HG02798 (cell line): ENCODE data around the gene RRP7A.
"Not testable (repeated sequence)": the region's sequence is repeated elsewhere in the genome, so short reads cannot be mapped to it uniquely, and the experiment has no call there.

ENCODE experiments used
- ATAC-seq: cut with Tn5 transposase; IDR thresholded peaks from one replicate; pipeline ENCODE4 v1.9.1; 2021; ENCODE audit warnings: mild to moderate bottlenecking; ENCODE audit not compliant: unreplicated experiment, poor library complexity

Gene RRP7A

DNA sequence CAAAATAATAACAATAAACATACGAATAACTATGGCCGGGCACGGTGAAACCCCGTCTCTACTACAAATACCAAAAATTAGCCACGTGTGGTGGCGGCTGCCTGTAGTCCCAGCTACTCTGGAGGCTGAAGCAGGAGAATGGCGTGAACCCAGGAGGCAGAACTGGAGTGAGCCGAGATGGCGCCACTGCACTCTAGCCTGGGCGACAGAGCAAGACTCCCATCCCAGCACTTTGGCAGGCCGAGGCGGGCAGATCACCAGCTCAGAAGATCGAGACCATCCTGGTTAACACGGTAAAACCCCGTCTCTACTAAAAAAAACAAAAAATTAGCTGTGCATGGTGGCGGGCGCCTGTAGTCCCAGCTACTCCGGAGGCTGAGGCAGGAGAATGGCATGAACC, 17.0 kb upstream of the RRP7A start:
- ATAC-seq, result not testable (repeated sequence)

DNA sequence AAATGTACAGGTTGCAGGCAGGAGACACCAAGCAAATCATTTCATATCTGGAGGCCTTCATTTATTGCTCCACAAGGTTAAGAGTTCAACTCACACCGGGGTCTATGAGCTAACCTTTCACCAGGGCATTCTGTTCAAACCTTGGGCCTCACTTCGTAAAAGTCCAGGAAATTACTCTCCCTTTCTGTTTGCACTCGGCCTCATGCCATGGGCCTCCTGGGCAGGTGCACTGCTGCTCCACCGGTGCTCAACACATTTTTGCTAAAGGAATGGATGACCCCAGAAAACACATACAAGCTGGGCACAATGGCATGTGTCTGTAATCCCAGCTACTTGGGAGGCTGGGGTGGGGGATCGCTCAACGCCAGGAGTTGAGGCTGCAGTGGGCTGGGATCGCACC, 16.6 kb upstream of the RRP7A start:
- ATAC-seq, result no peak

DNA sequence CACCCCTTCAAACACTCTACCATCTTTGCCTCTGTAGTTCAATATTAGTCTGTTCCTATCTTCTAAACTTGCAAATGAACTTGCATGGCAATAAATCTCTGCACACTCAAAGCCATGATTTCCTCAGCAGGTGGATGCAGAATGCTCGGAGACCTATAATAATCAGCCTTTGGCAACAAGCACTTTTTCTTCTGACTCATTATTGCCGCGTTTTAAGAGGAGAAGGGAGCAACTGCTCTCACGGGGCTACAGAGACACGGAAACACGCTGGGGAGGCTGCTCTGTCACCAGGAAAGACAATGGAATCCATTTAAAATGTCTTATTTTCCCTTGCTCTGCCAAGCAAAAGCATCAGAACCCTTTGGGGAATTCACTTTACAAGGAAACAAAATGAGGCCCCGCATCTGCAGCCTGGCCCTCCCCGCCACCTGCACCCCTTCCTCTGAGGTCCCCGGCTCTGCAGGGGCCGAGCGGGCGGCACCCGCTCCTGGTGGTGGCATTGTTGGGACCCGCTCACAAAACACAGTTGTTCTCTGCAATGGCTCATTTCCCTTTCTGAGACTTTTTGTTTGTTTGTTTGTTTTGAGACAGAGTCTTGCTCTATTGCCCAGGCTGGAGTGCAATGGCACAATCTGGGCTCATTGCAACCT, 15.6 kb upstream of the RRP7A start:
- not testable (repeated sequence) for ATAC-seq

DNA sequence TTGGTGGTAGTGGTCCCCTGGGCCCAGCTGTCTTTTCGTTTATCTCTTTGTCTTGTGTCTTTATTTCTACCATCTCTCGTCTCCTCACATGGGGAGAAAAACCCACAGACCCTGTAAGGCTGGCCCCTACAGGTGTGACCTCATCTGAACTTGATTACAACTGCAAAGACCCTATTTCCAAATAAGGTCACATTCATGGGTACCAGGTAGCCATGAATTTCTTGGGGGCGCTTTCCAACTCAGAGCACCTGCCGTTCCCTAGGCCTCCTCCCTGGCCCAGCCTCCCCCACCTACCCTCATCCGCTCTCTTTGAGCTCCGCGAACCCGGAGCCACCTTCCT, 14.0 kb upstream of the RRP7A start:
- ATAC-seq, result no peak

DNA sequence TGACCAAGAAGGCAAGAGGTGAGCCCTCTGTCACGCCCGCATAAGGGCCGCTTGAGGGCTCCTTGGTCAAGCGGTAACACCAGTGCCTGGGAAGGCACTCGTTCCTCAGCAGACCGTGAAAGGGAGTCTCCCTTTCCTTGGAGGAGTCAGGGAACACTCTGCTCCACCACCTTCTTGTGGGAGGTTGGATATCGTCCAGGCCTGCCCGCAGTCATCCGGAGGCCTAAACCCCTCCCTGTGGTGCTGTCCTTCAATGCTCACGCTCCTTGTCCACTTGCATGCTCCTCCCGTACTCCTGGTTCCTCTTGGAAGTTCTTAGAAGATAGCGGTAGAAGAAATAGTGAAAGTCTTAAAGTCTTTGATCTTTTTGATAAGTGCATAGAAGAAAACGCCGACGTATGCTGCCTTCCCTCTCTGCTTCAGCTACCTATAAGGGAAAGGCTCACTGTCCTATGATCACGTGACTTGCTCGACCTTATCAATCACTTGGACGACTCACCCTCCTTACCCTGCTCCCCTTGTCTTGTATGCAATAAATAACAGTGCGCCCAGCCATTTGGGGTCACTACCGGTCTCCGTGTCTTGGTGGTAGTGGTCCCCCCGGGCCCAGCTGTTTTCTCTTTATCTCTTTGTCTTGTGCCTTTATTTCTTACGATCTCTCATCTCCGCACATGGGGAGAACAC, 11.9 kb upstream of the RRP7A start:
- ATAC-seq, result not testable (repeated sequence)

DNA sequence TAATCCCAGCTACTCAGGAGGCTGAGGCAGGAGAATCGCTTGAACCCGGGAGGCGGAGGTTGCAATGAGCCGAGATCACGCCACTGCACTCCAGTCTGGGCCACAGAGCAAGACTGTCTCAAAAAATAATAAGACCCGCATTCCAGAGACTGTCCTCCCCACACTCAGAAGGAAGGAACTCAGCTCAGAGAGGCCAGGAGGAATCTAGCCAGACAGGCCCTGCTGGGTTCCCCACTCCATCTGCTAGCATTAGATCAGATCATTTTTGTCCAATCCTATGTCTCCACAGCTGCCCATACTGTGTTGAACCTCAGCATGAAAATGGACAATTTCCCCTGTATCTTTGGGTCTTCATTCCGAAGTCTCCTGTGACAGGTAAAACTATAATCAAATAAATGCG, 9.8 kb upstream of the RRP7A start:
- ATAC-seq, result not testable (repeated sequence)

DNA sequence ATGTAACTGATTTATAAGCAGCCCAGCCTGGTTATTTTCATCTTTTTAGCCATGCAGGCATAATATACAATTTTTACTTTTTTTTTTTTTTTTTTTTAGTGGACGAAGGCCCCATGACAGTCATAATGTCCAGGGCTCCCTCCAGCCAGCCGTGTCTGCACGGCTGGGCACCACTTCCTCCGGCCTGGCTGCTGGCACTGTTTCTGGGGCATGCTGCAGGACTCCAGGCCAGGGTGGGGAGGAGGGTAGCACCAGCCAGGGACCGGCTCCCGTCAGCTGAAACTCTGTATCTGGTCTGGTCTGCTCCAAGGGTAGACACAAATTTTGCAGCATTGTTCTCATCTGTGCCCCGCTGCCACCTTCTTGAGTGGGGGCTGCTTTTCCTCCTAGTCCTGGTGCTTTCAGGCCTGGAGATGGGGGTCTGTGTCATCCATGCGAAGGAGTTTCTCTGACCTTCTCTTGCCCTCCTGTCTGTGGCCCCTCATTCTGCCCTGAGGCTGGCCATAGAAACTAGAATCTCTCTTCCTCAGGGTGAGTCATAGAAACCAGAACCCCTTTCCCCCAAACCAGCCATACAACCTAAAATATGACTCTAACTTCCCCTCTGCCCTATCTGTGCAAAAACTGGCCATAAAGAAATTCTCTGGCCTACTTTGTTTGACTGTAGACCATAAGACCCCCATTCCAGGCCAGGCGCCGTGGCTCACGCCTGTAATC, 9.2 kb upstream of the RRP7A start:
- ATAC-seq, result no peak

DNA sequence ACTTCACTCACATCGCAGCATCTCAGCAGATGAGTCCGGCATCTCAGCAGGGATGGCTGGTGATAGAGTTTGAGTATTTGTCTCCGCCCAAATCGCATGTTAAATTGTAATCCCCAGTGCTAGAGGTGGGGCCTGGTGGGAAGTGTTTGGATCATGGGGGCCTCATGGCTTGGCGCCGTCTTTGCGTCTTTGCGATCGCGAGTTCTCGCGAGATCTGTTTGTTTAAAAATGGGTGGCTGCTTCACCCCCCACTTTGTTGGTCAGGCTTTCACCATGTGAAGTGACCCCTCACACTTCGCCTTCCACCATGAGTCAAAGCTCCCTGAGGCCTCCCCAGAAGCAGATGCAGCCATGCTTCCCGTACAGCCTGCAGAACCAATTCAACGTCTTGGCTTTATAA, 3.0 kb upstream of the RRP7A start:
- ATAC-seq, result no peak

DNA sequence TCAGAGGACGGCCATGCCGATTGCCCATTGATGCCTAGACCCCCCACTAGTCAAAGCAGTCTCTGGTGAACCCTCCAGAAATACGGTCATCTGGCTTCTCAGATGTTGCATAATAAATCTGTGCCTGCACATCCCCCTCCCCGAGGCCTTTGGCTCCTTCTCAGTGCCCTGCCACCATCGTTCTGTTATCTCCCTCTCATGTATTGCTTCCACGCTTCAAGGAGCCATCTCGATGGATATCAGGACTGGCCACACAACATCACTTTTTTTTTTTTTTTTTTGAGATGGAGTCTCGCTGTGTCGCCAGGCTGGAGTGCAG, 1.6 kb upstream of the RRP7A start:
- ATAC-seq, result no peak

DNA sequence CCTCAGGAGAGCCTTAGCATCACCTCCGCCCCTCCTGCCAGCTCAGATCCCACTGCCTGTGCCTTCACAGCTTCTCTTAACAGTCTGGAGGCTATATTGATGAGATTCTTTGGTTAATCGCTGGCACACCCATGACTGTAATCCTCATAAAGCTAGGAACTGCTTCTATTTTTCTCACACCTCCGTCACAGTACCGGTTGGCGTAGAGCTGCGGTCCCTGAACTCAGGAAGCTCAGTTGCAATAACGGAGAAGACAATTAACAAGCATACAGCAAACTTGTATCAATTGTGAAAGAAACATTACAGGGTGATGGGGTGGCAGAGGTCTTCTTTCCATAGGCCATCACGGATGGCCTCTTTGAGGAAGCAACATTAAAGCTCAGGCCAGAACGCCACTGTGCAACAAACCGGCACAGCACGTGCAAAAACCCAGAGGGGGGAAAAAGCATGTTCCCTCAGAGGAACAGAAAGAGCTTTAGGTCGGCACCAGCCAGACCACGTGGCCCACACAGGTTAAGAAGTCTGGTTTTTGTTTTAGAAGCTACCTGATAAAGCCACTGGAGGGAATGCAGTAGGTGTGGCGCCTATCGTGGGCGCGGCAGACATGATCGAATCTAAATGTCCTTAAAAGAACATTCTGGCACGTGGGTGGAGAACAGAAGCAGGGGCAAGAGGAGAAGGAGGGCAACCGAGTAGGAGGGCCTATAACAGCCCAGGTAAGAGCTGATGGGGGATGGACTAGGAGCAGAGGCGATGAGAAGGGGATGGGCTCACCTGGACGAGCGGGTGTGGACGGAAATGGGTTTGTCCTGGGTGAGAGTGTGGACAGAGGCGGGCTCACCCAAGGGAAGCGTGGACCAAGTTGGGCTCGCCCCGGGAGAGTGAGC, 715 bp downstream of the RRP7A start:
- peak; percentile 16 for ATAC-seq

DNA sequence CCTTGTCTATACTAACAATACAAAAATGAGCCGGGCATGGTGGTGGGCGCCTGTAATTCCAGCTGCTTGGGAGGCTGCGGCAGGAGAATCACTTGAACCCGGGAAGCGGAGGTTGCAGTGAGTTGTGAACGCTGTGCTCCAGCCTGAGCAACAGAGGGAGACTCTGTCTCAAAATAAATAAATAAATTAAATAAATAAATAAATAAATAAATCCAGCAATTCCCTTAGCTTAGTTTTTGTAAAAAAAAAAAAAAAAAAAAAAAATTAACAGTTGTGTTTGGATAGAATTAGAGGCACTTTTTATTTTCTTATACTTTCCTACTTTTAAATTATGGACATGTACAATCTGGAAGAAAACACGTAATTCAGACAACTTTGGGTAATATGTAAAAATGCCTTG, 2.5 kb downstream of the RRP7A start:
- not testable (repeated sequence) for ATAC-seq

DNA sequence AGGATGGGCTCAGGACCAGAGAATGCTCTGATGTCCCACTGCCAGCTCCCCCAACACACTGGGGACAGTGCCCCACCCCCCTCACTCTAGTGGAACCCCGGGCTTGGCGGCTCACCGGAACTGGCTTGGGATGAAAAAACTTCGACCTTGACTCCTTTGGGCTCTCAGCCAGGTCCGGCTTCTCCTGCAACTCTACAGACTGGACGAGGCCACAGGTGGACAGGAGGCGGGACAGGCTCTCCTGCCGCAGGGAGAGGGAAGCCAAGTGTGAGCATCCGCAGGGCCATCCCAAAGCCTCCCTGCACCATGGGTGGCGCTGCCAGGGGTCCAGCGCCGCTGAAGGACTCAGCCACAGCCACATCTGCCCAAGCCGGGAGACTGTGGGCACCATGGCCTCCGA, 3.7 kb downstream of the RRP7A start:
- no peak for ATAC-seq

DNA sequence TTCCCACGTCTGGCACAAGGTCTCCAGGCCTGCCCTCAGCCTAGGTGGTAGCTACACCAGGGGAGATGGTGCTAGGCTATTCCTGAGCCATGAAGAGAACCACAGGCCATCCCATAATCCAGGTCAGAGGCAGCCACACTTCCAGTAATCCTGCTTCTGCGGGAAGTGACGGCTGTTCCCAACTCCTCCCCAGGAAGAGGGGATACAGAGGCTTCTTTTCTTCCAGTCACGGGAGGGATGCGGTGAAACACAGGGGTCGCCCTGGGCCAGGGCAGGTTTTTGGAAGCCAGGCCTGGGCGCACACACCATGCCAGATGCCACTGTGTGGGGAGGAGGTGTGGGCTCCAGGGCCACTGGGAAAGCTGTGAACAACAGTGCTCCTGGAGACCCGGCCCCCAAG, 4.3 kb downstream of the RRP7A start:
- not testable (repeated sequence) for ATAC-seq

DNA sequence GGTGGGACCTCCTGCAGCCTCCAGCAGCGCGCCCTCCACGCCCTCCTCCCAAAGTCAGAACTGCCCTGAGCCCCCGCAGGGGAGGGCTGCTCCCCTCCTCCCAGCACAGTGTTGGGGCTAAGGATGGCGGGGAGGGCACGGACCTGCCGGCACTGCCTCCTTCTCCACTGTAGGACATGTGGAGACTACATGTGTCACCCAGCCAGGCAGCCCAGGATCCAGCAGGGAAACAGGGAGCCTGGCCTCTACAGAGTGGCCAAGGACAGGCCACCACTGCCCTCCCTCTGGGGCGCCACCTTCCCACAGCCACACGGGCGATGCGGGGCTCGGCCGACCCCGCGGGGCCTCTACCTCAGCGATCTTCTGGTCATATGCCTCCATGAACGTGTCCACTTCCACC, 5.3 kb downstream of the RRP7A start:
- ATAC-seq, result not testable (repeated sequence)

DNA sequence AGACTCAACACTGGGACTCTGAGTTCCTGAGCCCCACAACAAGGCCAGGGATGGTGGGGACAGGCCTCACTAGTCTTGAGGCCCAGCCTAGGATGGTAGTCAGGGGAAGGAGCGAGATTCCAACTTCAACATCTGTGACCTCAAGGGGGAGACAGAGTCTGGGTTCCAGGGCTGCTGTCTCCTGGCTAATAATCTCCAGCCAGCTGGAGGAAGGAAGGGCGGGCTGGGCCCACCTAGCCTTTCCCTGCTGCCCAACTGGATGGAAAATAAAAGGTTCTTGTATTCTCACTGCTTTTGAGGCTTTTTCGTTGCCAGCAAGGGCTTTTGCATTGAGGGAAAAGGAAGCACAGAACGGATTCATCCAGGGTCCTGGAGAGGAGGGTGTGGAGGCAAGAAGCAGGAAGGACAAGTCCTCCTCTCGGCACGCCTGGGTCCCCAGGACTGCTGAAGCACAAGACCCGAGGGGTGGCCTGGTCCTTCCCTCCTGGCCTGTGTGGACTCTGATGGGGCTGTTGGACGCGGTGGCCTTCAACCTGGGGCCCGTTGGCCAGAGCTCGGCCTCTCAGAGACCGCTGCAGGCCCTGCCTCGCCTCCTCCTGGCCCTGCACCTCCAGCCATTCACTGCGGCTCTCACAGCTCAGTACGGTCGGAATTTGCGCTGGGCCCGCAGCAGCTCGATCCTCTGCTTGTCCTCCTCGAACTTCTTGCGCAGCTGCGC, 7.2 kb downstream of the RRP7A start:
- not testable (repeated sequence) for ATAC-seq

DNA sequence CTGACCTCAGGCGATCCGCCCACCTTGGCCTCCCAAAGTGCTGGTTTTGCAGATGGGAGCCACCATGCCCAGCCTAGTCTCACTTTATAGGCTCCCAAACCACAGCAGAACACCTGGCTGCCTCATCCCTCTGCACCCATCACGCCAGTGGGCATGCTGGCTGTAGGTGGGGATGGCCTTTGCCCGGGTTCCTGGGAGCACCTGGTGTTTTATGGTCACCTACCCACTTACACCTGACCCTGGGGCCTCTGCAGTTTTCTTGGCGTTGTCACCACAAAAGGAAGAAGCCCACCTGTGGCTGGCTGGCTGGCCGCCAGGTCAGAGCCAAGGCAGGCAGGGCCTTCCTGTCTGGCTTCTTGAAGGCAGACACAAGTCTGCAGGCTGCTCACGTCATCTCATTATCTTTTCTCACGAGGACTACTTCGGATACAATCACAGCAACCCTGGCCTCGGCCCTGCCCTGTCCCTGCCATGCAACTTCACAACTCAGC, 8.2 kb downstream of the RRP7A start:
- no peak for ATAC-seq

DNA sequence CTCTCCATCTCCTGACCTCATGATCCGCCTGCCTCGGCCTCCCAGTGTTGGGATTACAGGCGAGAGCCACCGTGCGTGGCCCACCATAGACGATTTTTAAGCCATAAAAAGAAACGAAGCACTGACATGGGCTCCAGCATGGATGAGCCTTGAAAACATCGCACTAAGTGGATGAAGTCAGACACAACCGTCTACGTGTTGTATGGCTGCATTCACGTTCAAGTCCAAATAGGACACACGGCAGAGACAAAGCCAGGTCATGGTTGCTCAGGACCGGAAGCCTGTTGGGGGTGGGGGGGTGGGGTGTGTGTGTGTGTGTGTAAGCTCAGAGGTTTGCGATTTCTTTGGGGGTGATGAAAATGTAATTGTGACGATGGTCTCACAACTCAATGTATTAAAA, 10.0 kb downstream of the RRP7A start:
- ATAC-seq, result no peak

DNA sequence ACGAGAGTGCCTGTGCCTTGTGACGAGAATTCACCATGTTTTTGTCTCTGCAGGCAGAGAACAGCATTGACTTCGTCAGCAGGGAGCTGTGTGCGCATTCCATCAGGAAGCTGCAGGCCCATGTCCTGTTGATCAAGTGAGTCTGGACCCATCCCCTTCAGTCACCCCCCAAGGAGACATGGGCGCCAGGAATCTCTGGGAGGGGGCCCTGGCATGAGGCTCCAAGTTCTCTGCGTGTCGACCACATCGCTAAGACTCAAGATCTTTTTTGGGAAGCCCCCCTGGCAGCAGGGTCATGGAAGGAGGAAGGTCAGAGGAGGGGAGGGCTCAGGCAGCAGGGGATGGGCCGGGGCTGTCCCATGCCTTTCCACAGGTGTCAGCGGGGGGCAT, 10.6 kb downstream of the RRP7A start:
- ATAC-seq, result not testable (repeated sequence)

DNA sequence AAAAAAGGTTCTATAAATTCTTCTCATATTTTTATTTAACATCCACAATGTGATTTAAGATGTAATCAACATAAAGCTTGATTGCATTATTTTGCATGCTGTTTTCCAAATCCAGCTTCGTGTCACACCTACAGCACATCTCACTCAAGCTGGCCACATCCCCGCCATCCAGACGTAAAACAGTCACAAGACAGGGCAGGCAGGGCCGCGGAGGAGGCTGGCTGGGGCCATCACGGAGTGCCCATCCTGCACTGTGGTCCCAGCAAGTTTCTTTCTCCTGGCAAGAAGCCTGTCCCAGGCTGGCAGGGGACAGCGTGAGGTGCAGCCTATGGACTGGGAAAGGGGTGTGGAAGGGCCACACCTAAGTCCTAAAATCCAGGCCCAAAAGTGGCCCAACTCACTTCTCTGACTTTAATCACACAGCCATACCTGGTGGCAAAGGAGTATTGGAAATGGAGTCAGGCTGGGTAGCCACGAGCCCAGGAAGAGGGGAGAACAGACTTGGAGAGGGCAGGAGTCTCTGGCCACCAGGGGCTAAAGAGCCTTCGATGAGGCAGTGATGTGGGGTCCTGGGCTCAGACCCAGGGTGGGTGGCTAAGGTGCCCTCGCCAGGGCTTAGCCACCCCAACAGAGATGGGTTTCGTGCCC, 11.1 kb downstream of the RRP7A start:
- ATAC-seq, result not testable (repeated sequence)

DNA sequence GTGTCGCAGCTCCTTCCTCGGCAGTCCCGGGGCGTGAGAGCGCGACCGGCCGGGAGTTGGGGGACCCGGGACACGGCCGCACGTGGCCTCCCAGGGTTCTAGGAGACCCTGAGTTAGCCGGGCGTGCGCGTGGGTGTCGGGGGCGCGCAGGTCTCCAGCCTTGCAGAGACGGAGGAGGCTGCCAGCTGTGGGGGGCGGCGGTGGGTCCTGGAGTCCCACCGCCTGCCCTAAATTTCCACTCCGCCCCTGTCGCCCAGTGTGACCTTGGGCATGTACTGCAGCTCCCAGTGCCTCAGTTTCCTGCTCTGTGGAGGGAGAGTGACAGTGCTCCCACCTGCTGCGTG, 18.8 kb downstream of the RRP7A start:
- ATAC-seq, result no peak
